WTC11 (cell line): ENCODE results near the gene ERP29. TPM values are rescaled to one million over a fixed set of nuclear protein-coding genes. Genes with fewer than 3 reads are reported as not detected.

Experiments
- ARID4B ChIP-seq: sonication (generic); formaldehyde crosslinking; IDR thresholded peaks from 2 replicates; pipeline ENCODE4 v1.8.0; 2023; ENCODE audit warnings: missing genetic modification reagents, mild to moderate bottlenecking, borderline replicate concordance
- CBFB ChIP-seq: sonication (generic); formaldehyde crosslinking; IDR thresholded peaks from 2 replicates; pipeline ENCODE4 v1.8.1; 2022; ENCODE audit warnings: mild to moderate bottlenecking, low read depth, missing genetic modification reagents
- CREB1 ChIP-seq: sonication (generic); formaldehyde crosslinking; IDR thresholded peaks from 2 replicates; pipeline ENCODE4 v1.8.0; 2023; ENCODE audit warnings: mild to moderate bottlenecking, missing genetic modification reagents
- EMX1 ChIP-seq: fragments of 250-450 bp; sonication (Bioruptor Pico); IDR thresholded peaks from 2 replicates; pipeline ENCODE4 v1.8.0; 2021; ENCODE audit warnings: mild to moderate bottlenecking
- ERG ChIP-seq: fragments of 250-450 bp; sonication (Bioruptor Pico); IDR thresholded peaks from 2 replicates; pipeline ENCODE4 v1.8.0; 2021; ENCODE audit warnings: mild to moderate bottlenecking
- FOXK1 ChIP-seq: sonication (generic); formaldehyde crosslinking; IDR thresholded peaks from 2 replicates; pipeline ENCODE4 v1.8.0; 2022; ENCODE audit warnings: mild to moderate bottlenecking, moderate library complexity, missing genetic modification reagents
- GABPB1 ChIP-seq: sonication (generic); formaldehyde crosslinking; IDR thresholded peaks from 2 replicates; pipeline ENCODE4 v1.8.1; 2023; ENCODE audit warnings: mild to moderate bottlenecking, missing genetic modification reagents
- GRHL2 ChIP-seq: fragments of 250-450 bp; sonication (Bioruptor Pico); IDR thresholded peaks from 2 replicates; pipeline ENCODE4 v1.8.0; 2022; ENCODE audit warnings: mild to moderate bottlenecking, moderate library complexity; ENCODE audit not compliant: insufficient replicate concordance, severe bottlenecking
- GTF2I ChIP-seq: fragments of 250-450 bp; sonication (Bioruptor Pico); conservative IDR thresholded peaks from 2 replicates; pipeline ENCODE4 v1.4.0; 2021; ENCODE audit warnings: mild to moderate bottlenecking
- MLX ChIP-seq: sonication (generic); formaldehyde crosslinking; IDR thresholded peaks from 2 replicates; pipeline ENCODE4 v1.8.1; 2023; ENCODE audit warnings: mild to moderate bottlenecking, missing genetic modification reagents, moderate library complexity
- NFE2L1 ChIP-seq: sonication (generic); formaldehyde crosslinking; IDR thresholded peaks from 2 replicates; pipeline ENCODE4 v1.8.1; 2023; ENCODE audit warnings: missing genetic modification reagents
- NR1H2 ChIP-seq: sonication (generic); formaldehyde crosslinking; IDR thresholded peaks from 2 replicates; pipeline ENCODE4 v1.9.0; 2021; ENCODE audit warnings: mild to moderate bottlenecking, moderate library complexity, missing genetic modification reagents
- OVOL2 ChIP-seq: fragments of 250-450 bp; sonication (Bioruptor Pico); IDR thresholded peaks from 2 replicates; pipeline ENCODE4 v1.9.0; 2021; ENCODE audit warnings: mild to moderate bottlenecking, borderline replicate concordance
- PREB ChIP-seq: sonication (generic); formaldehyde crosslinking; IDR thresholded peaks from 2 replicates; pipeline ENCODE4 v1.8.1; 2022; ENCODE audit warnings: mild to moderate bottlenecking, missing genetic modification reagents, moderate library complexity, borderline replicate concordance
- RORB ChIP-seq: fragments of 250-450 bp; sonication (Bioruptor Pico); IDR thresholded peaks from 2 replicates; pipeline ENCODE4 v1.9.0; 2021; ENCODE audit warnings: mild to moderate bottlenecking
- SMAD3 ChIP-seq: sonication (generic); formaldehyde crosslinking; IDR thresholded peaks from 2 replicates; pipeline ENCODE4 v1.8.0; 2022; ENCODE audit warnings: missing genetic modification reagents, mild to moderate bottlenecking, borderline replicate concordance
- SMAD4 ChIP-seq: sonication (generic); formaldehyde crosslinking; IDR thresholded peaks from 2 replicates; pipeline ENCODE4 v1.8.0; 2022; ENCODE audit warnings: mild to moderate bottlenecking, missing genetic modification reagents
- TCF7 ChIP-seq: sonication (generic); formaldehyde crosslinking; IDR thresholded peaks from 2 replicates; pipeline ENCODE4 v1.8.0; 2022; ENCODE audit warnings: mild to moderate bottlenecking, low read depth, missing genetic modification reagents, moderate library complexity
- ZMAT4 ChIP-seq: fragments of 250-450 bp; sonication (Bioruptor Pico); IDR thresholded peaks from 2 replicates; pipeline ENCODE4 v1.9.0; 2021; ENCODE audit warnings: mild to moderate bottlenecking
- ZNF219 ChIP-seq: sonication (generic); formaldehyde crosslinking; IDR thresholded peaks from 2 replicates; pipeline ENCODE4 v1.8.0; 2023; ENCODE audit warnings: missing genetic modification reagents, mild to moderate bottlenecking, borderline replicate concordance
- ZNF425 ChIP-seq: fragments of 250-450 bp; sonication (Bioruptor Pico); conservative IDR thresholded peaks from 2 replicates; pipeline ENCODE4 v1.9.0; 2021; ENCODE audit warnings: mild to moderate bottlenecking
- ZNF671 ChIP-seq: fragments of 250-450 bp; sonication (Bioruptor Pico); IDR thresholded peaks from 2 replicates; pipeline ENCODE4 v1.8.0; 2021; ENCODE audit warnings: mild to moderate bottlenecking
- ZSCAN18 ChIP-seq: fragments of 250-450 bp; sonication (Bioruptor Pico); IDR thresholded peaks from 2 replicates; pipeline ENCODE4 v2.1.2; 2022; ENCODE audit warnings: mild to moderate bottlenecking, moderate library complexity
- total RNA-seq: library from RNA; stranded (reverse); gene quantifications from 3 replicates; pipeline ENCODE4 v1.2.3, GENCODE V29; 2021

ERP29 gene
- total RNA-seq, 1 experiment from 2014 or later, result 162 TPM

- TF ChIP-seq ZSCAN18 (CRISPR knock-in tag) (no peak), NFE2L1 (CRISPR knock-in tag) (peak; percentile 72; the same call in 1 of the 2 replicates), CBFB (CRISPR knock-in tag) (no peak), TCF7 (peak; percentile 75; the same call in 1 of the 2 replicates), NR1H2 (CRISPR knock-in tag) (no peak), MLX (CRISPR knock-in tag) (no peak), RORB (CRISPR knock-in tag) (no peak), ZMAT4 (no peak), GABPB1 (CRISPR knock-in tag) (no peak; the same call in none of the 2 replicates), ARID4B (CRISPR knock-in tag) (peak; percentile 91), SMAD3 (CRISPR knock-in tag) (peak; percentile 64; the same call in 1 of the 2 replicates), OVOL2 (CRISPR knock-in tag) (no peak), FOXK1 (CRISPR knock-in tag) (peak; percentile 55; the same call in 1 of the 2 replicates), GRHL2 (CRISPR knock-in tag) (no peak), CREB1 (CRISPR knock-in tag) (peak; percentile 80; the same call in 1 of the 2 replicates), EMX1 (CRISPR knock-in tag) (no peak), ZNF671 (CRISPR knock-in tag) (no peak), PREB (CRISPR knock-in tag) (no peak), SMAD4 (CRISPR knock-in tag) (peak; percentile 67; the same call in 1 of the 2 replicates), GTF2I (CRISPR knock-in tag) (no peak), ZNF425 (CRISPR knock-in tag) (no peak), ERG (CRISPR knock-in tag) (no peak), ZNF219 (CRISPR knock-in tag) (0 out of 2 replicates have a peak, but pooled peaks have one; percentile 34)
These were observed at the start of gene ERP29, which contains the start of gene TMEM116 (continued) for GRCh38 chr12:112012775-112013600.
